GM23338 (cell line): ENCODE data around the gene CLOCK. TPM values are rescaled to one million over a fixed set of nuclear protein-coding genes. Genes with fewer than 3 reads are reported as not detected.

ENCODE experiments used
- EZH2 ChIP-seq: fragments of 200-600 bp; sonication (generic); IDR thresholded peaks from one replicate; pipeline ENCODE4 v1.8.0; 2017; ENCODE audit warnings: antibody characterized with exemption, mild to moderate bottlenecking, low read depth; ENCODE audit not compliant: unreplicated experiment
- EZH2phosphoT487 ChIP-seq: fragments of 200-600 bp; sonication (generic); IDR thresholded peaks from one replicate; pipeline ENCODE4 v1.8.1; 2018; ENCODE audit warnings: antibody characterized with exemption; ENCODE audit not compliant: unreplicated experiment
- JUNB ChIP-seq: IDR thresholded peaks from one replicate; pipeline ENCODE4 v1.6.1; 2016; ENCODE audit warnings: antibody characterized with exemption; ENCODE audit not compliant: unreplicated experiment
- NANOG ChIP-seq: IDR thresholded peaks from 2 replicates; pipeline ENCODE4 v1.6.1; 2016; ENCODE audit warnings: antibody characterized with exemption, borderline replicate concordance
- POLR2AphosphoS5 ChIP-seq: IDR thresholded peaks from 2 replicates; pipeline ENCODE4 v1.6.1; 2016; ENCODE audit warnings: antibody characterized with exemption, low read depth
- ZNF114 ChIP-seq: fragments of 250-450 bp; sonication (Bioruptor Pico); IDR thresholded peaks from 2 replicates; pipeline ENCODE4 v1.5.0; 2020; ENCODE audit warnings: mild to moderate bottlenecking, moderate library complexity
- ZNF331 ChIP-seq: fragments of 250-450 bp; sonication (Bioruptor Pico); IDR thresholded peaks from 2 replicates; pipeline ENCODE4 v1.5.0; 2020; ENCODE audit warnings: low read depth, mild to moderate bottlenecking, moderate library complexity
- polyA plus RNA-seq: library from polyadenylated mRNA; unstranded; fragments of >200 nt; fragmentation: Nextera tagmentation; extraction: Ambion mirVana; gene quantifications from 2 replicates; pipeline ENCODE4 v1.2.1, GENCODE V29; 2016
- total RNA-seq: library from RNA; depleted of rRNA; stranded (reverse); fragments of >200 nt; shearing (Covaris generic); gene quantifications from 2 replicates; pipeline ENCODE4 v1.2.3, GENCODE V29; 2014
- TF ChIP-seq, protein P1 (sequence below): fragments of 250-450 bp; sonication (Bioruptor Pico); IDR thresholded peaks from 2 replicates; pipeline ENCODE4 v1.5.0; 2020; ENCODE audit warnings: mild to moderate bottlenecking, moderate library complexity
- TF ChIP-seq, protein P2 (sequence below): IDR thresholded peaks from 2 replicates; pipeline ENCODE4 v1.6.1; 2016; ENCODE audit warnings: antibody characterized with exemption
- TF ChIP-seq, protein P3 (sequence below): IDR thresholded peaks from one replicate; pipeline ENCODE4 v1.6.1; 2018; ENCODE audit warnings: antibody characterized with exemption; ENCODE audit not compliant: unreplicated experiment

The CLOCK gene
- total and polyA plus RNA-seq, 2 experiments from 2014 or later = 17.1 to 28.8 TPM

DNA sequence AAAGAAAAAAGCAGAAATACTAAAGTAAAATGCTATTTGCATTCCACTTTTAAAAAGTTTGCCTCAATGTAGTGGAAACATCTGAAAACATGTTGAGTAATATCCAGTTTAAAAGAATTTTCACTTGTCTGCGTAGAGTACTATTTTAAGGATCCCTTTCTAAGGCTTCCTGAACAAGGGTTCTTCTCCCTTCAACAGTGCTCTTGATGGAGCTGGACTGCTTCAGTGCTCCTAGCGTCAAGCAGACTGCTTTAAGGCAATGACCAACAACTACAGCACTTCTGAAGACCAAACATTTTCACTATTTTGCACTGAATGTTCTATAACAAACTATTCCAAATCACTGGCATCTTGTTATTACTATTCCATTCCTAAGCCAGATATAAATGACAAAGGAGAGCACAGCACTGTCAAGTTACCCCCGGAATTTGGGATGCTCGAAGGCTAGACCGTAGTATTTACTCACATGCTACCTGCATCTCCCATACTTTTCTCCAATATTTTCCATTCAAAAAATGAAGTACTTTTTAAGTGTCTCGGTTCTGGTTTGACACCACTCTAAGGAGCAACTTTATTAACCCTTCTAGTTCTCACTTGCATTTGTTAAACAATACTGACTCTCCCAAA lies 114.9 kb downstream of the CLOCK start (continued):
- TF ChIP-seq, protein P1, sequence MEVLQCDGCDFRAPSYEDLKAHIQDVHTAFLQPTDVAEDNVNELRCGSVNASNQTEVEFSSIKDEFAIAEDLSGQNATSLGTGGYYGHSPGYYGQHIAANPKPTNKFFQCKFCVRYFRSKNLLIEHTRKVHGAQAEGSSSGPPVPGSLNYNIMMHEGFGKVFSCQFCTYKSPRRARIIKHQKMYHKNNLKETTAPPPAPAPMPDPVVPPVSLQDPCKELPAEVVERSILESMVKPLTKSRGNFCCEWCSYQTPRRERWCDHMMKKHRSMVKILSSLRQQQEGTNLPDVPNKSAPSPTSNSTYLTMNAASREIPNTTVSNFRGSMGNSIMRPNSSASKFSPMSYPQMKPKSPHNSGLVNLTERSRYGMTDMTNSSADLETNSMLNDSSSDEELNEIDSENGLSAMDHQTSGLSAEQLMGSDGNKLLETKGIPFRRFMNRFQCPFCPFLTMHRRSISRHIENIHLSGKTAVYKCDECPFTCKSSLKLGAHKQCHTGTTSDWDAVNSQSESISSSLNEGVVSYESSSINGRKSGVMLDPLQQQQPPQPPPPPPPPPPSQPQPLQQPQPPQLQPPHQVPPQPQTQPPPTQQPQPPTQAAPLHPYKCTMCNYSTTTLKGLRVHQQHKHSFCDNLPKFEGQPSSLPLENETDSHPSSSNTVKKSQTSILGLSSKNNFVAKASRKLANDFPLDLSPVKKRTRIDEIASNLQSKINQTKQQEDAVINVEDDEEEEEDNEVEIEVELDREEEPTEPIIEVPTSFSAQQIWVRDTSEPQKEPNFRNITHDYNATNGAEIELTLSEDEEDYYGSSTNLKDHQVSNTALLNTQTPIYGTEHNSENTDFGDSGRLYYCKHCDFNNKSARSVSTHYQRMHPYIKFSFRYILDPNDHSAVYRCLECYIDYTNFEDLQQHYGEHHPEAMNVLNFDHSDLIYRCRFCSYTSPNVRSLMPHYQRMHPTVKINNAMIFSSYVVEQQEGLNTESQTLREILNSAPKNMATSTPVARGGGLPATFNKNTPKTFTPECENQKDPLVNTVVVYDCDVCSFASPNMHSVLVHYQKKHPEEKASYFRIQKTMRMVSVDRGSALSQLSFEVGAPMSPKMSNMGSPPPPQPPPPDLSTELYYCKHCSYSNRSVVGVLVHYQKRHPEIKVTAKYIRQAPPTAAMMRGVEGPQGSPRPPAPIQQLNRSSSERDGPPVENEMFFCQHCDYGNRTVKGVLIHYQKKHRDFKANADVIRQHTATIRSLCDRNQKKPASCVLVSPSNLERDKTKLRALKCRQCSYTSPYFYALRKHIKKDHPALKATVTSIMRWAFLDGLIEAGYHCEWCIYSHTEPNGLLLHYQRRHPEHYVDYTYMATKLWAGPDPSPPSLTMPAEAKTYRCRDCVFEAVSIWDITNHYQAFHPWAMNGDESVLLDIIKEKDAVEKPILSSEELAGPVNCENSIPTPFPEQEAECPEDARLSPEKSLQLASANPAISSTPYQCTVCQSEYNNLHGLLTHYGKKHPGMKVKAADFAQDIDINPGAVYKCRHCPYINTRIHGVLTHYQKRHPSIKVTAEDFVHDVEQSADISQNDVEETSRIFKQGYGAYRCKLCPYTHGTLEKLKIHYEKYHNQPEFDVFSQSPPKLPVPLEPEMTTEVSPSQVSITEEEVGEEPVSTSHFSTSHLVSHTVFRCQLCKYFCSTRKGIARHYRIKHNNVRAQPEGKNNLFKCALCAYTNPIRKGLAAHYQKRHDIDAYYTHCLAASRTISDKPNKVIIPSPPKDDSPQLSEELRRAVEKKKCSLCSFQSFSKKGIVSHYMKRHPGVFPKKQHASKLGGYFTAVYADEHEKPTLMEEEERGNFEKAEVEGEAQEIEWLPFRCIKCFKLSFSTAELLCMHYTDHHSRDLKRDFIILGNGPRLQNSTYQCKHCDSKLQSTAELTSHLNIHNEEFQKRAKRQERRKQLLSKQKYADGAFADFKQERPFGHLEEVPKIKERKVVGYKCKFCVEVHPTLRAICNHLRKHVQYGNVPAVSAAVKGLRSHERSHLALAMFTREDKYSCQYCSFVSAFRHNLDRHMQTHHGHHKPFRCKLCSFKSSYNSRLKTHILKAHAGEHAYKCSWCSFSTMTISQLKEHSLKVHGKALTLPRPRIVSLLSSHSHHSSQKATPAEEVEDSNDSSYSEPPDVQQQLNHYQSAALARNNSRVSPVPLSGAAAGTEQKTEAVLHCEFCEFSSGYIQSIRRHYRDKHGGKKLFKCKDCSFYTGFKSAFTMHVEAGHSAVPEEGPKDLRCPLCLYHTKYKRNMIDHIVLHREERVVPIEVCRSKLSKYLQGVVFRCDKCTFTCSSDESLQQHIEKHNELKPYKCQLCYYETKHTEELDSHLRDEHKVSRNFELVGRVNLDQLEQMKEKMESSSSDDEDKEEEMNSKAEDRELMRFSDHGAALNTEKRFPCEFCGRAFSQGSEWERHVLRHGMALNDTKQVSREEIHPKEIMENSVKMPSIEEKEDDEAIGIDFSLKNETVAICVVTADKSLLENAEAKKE (CRISPR knock-in tag) = no peak
- TF ChIP-seq, protein P2, sequence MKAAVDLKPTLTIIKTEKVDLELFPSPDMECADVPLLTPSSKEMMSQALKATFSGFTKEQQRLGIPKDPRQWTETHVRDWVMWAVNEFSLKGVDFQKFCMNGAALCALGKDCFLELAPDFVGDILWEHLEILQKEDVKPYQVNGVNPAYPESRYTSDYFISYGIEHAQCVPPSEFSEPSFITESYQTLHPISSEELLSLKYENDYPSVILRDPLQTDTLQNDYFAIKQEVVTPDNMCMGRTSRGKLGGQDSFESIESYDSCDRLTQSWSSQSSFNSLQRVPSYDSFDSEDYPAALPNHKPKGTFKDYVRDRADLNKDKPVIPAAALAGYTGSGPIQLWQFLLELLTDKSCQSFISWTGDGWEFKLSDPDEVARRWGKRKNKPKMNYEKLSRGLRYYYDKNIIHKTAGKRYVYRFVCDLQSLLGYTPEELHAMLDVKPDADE = no peak
- no peak for TF ChIP-seq EZH2phosphoT487
- no peak for TF ChIP-seq JUNB
- no peak for TF ChIP-seq ZNF331
- TF ChIP-seq NANOG = no peak
- TF ChIP-seq, protein P3, sequence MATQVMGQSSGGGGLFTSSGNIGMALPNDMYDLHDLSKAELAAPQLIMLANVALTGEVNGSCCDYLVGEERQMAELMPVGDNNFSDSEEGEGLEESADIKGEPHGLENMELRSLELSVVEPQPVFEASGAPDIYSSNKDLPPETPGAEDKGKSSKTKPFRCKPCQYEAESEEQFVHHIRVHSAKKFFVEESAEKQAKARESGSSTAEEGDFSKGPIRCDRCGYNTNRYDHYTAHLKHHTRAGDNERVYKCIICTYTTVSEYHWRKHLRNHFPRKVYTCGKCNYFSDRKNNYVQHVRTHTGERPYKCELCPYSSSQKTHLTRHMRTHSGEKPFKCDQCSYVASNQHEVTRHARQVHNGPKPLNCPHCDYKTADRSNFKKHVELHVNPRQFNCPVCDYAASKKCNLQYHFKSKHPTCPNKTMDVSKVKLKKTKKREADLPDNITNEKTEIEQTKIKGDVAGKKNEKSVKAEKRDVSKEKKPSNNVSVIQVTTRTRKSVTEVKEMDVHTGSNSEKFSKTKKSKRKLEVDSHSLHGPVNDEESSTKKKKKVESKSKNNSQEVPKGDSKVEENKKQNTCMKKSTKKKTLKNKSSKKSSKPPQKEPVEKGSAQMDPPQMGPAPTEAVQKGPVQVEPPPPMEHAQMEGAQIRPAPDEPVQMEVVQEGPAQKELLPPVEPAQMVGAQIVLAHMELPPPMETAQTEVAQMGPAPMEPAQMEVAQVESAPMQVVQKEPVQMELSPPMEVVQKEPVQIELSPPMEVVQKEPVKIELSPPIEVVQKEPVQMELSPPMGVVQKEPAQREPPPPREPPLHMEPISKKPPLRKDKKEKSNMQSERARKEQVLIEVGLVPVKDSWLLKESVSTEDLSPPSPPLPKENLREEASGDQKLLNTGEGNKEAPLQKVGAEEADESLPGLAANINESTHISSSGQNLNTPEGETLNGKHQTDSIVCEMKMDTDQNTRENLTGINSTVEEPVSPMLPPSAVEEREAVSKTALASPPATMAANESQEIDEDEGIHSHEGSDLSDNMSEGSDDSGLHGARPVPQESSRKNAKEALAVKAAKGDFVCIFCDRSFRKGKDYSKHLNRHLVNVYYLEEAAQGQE = no peak
- no peak for TF ChIP-seq ZNF114 (CRISPR knock-in tag)
- TF ChIP-seq EZH2 = no peak
- TF ChIP-seq POLR2AphosphoS5 = no peak
